ENCODE data around the gene TP63.

The TP63 gene

GRCh38 chr3:189944285-189945145 lies 313.3 kb downstream of the TP63 start:
- DNase-seq, result no peak

- no peak for DNase-seq
Measured at GRCh38 chr3:189945935-189946709, 314.9 kb downstream of the TP63 start.

All from NCI-H1930 (cell line).